Inflammatory macrophage treated with lipopolysaccharide for 4 hours (primary cell): ENCODE data around the gene TOP2A.

Experiments
- DNase-seq: peaks from one replicate; pipeline ENCODE4 v3.0.0-alpha.2; 2020

The TOP2A gene

GRCh38 chr17:40453881-40454612 lies 36.4 kb upstream of the TOP2A start:
- no peak for DNase-seq

- no peak for DNase-seq
These were observed 35.3 kb upstream of the TOP2A start for GRCh38 chr17:40452921-40453378.

- no peak for DNase-seq
These were observed 34.6 kb upstream of the TOP2A start for GRCh38 chr17:40452216-40452787.

GRCh38 chr17:40451420-40451819 lies 33.7 kb upstream of the TOP2A start:
- no peak for DNase-seq

GRCh38 chr17:40450175-40450574 lies 32.5 kb upstream of the TOP2A start:
- peak; percentile 34 for DNase-seq

- DNase-seq: peak; percentile 52
These were observed 31.1 kb upstream of the TOP2A start for GRCh38 chr17:40448639-40449261.

- DNase-seq: peak; percentile 44
These were observed 30.5 kb upstream of the TOP2A start for GRCh38 chr17:40448213-40448638.

- no peak for DNase-seq
These were observed 30.1 kb upstream of the TOP2A start for GRCh38 chr17:40447806-40448205.

GRCh38 chr17:40447148-40447644 lies 29.5 kb upstream of the TOP2A start:
- DNase-seq: no peak

GRCh38 chr17:40445751-40446468 lies 28.2 kb upstream of the TOP2A start:
- DNase-seq: no peak

- peak; percentile 13 for DNase-seq
These were observed 26.5 kb upstream of the TOP2A start for GRCh38 chr17:40443988-40444899.

- peak; percentile 81 for DNase-seq
These were observed 25.7 kb upstream of the TOP2A start, which contains the start of gene IGFBP4 for GRCh38 chr17:40443196-40443987. IGFBP4 (plus strand) TSS chr17:40443450; CDS start chr17:40443736, 286 bp downstream.

- DNase-seq: peak; percentile 11
These were observed 24.9 kb upstream of the TOP2A start for GRCh38 chr17:40442392-40443195.

- DNase-seq: no peak
These were observed 22.5 kb upstream of the TOP2A start for GRCh38 chr17:40440166-40440565.

GRCh38 chr17:40437095-40437732 lies 19.5 kb upstream of the TOP2A start:
- DNase-seq: peak; percentile 36

GRCh38 chr17:40436636-40437035 lies 18.9 kb upstream of the TOP2A start:
- DNase-seq: peak; percentile 18

- DNase-seq: peak; percentile 18
These were observed 16.1 kb upstream of the TOP2A start for GRCh38 chr17:40433551-40434415.

GRCh38 chr17:40432864-40433528 lies 15.3 kb upstream of the TOP2A start:
- no peak for DNase-seq
